Activated CD4-positive, alpha-beta T cell treated with anti-CD3 and anti-CD28 coated beads, Interleukin-2, amount 50 U/mL, for 48 hours (primary cell): Measurements from ENCODE around the gene PDLIM3.

ENCODE experiments used
- DNase-seq, 2 experiments: peaks; one replicate each; pipeline ENCODE4 v3.0.0-alpha.2; 2020

PDLIM3 gene

GRCh38 chr4:185469580-185470154 lies 65.6 kb downstream of the PDLIM3 start:
- no peak for DNase-seq

- DNase-seq: no peak
Measured at GRCh38 chr4:185468999-185469398, 66.3 kb downstream of the PDLIM3 start.

- DNase-seq: no peak
Measured at GRCh38 chr4:185467991-185468390, 67.3 kb downstream of the PDLIM3 start.

- DNase-seq: no peak
Measured at GRCh38 chr4:185467101-185467500, 68.2 kb downstream of the PDLIM3 start.

- DNase-seq: no peak
Measured at GRCh38 chr4:185465707-185466106, 69.6 kb downstream of the PDLIM3 start.

GRCh38 chr4:185464887-185465286 lies 70.4 kb downstream of the PDLIM3 start:
- DNase-seq: no peak

- DNase-seq: no peak
Measured at GRCh38 chr4:185464183-185464582, 71.1 kb downstream of the PDLIM3 start.

- no peak for DNase-seq
Measured at GRCh38 chr4:185463541-185463940, 71.8 kb downstream of the PDLIM3 start.

GRCh38 chr4:185461565-185461964 lies 73.7 kb downstream of the PDLIM3 start:
- no peak for DNase-seq

- no peak for DNase-seq
Measured at GRCh38 chr4:185457136-185457535, 78.2 kb downstream of the PDLIM3 start.

- DNase-seq: no peak
Measured at GRCh38 chr4:185456131-185456530, 79.2 kb downstream of the PDLIM3 start.
